Pancreas (tissue), 10 donors: Measurements from ENCODE around the gene SRGAP3. TPM values are rescaled to one million over a fixed set of nuclear protein-coding genes. Genes with fewer than 3 reads are reported as not detected.

Experiments used
- ATAC-seq, 4 donors: fragments of 200-7000 bp; cut with Tn5 transposase; one replicate each; pipeline versions ENCODE4 v1.8.0 to v1.9.1; 2020; ENCODE audit warnings: mild to moderate bottlenecking in 4 of 4, moderate library complexity in 4 of 4
- DNase-seq, 6 donors: peaks; one replicate each; pipeline ENCODE4 v3.0.0-alpha.2; 2020
- FAIRE-seq: peaks from 2 replicates; lab custom pipeline; 2012; peaks lifted over from hg19 to GRCh38; lab: Jason Lieb, UNC
- H3K27ac ChIP-seq, 4 donors: fragments of 200-600 bp; sonication (generic); 1 replicate in 3 of 4; 2 replicates in 1 of 4; pipeline versions ENCODE4 v1.5.0 to v1.8.0; 2020
- H3K27me3 ChIP-seq, 4 donors: fragments of 200-600 bp; one replicate each; pipeline ENCODE4 v1.8.0; 2021
- H3K36me3 ChIP-seq, 3 donors: fragments of 200-600 bp; sonication (generic) in 1 of 3; one replicate each; pipeline versions ENCODE4 v1.5.0 to v1.8.0; 2020 to 2021
- H3K4me1 ChIP-seq, 3 donors: fragments of 200-600 bp; one replicate each; pipeline ENCODE4 v1.8.0; 2021
- H3K4me3 ChIP-seq, 4 donors: fragments of 200-600 bp; sonication (generic) in 2 of 4; one replicate each; pipeline versions ENCODE4 v1.5.0 to v1.8.0; 2020 to 2021
- H3K9me3 ChIP-seq, 4 donors: fragments of 200-600 bp; one replicate each; pipeline ENCODE4 v1.8.0; 2021
- CTCF ChIP-seq, 4 donors: fragments of 200-600 bp; sonication (generic) in 3 of 4; IDR thresholded peaks; one replicate each; pipeline versions ENCODE4 v1.5.0 to v1.8.0; 2021; ENCODE audit warnings: antibody characterized with exemption in 4 of 4
- WGBS, 2 donors: extraction: QIAGEN DNeasy Blood & Tissue Kit; methylation state at CpG; one replicate each; pipeline ENCODE4 v1.1.7; 2013; 5-methylcytosine and 5-hydroxymethylcytosine counted together
- intact Hi-C, 3 donors: fragments of 100-400 bp; cut with DNase I; formaldehyde crosslinking; loops; one replicate each; pipeline versions ENCODE4 v1.11.1 to v1.14.2; 2022
- polyA plus RNA-seq, 2 donors: library from polyadenylated mRNA; stranded (reverse); fragments of 200-250 nt; gene quantifications; one replicate each; pipeline ENCODE4 v1.2.3, GENCODE V29; 2013
- total RNA-seq, 6 donors: library from RNA; stranded (reverse); fragmentation: NEBNext Ultra II Directional in 4 of 6; extraction: Animal tissue kit (Norgen Biotek cat#: 25700) in 4 of 6; gene quantifications; one replicate each; pipeline versions ENCODE4 v1.2.1 to v1.2.4, GENCODE V29; 2021 to 2023
- donor health status: healthy with polysubstance abuse.
- donor health status: DM: no; HTN: no; CAD: no; lungs with moderate emphysema.
- donor health status: DM: no; HTN: no; CAD: no.
- donor health status: control.
- donor health status: control.
- donor health status: Bipolar disorder and iron deficiency.
- donor health status: DM: yes; HTN: yes; CAD: no.
- donor health status: DM: no; HTN: no; CAD: no.
- donor health status: DM: no; HTN: no; CAD: no.
- donor health status: DM: yes; HTN: yes; CAD: no.

Gene SRGAP3
- total and polyA plus RNA-seq, 8 donors, result 1.9 to 6.5 (median 3.0) TPM

GRCh38 chr3:9118222-9118621 lies 131.2 kb downstream of the SRGAP3 start:
- Histone ChIP-seq H3K4me3 (no peak overlapping the region), H3K36me3 (no peaks in the 10 kb centered on the region), H3K9me3 (no peaks in the 10 kb centered on the region), H3K27me3 (no peaks in the 10 kb centered on the region), H3K27ac (no peak overlapping the region), H3K4me1 (no peaks in the 10 kb centered on the region)
- ATAC-seq (no peak), FAIRE-seq (no peak), DNase-seq (no peak)
- 87 to 100% methylated on average over 2 of the region's 2 CpGs for WGBS, 2 donors
- intact Hi-C loops, result no loop called here
- no peak for TF ChIP-seq CTCF (IDR thresholded peaks at IDR 0.05)

- FAIRE-seq, result no peak
- Histone ChIP-seq H3K4me3 (no peak overlapping the region), H3K36me3 (no peaks in the 10 kb centered on the region), H3K4me1 (no peaks in the 10 kb centered on the region), H3K27me3 (no peaks in the 10 kb centered on the region), H3K9me3 (no peaks in the 10 kb centered on the region), H3K27ac (no peak overlapping the region)
- ATAC-seq, result no peak
- intact Hi-C loops, result no loop called here
- no peak for DNase-seq
- TF ChIP-seq CTCF (IDR thresholded peaks at IDR 0.05), result no peak
- WGBS, 2 donors, result 69 to 72% methylated on average over 1 of the region's 1 CpG
Observed at GRCh38 chr3:9117220-9117619, 132.2 kb downstream of the SRGAP3 start.

GRCh38 chr3:9116336-9116735 lies 133.1 kb downstream of the SRGAP3 start:
- no peak overlapping the region for H3K27ac ChIP-seq
- TF ChIP-seq CTCF (IDR thresholded peaks at IDR 0.05), result no peak
- no peaks in the 10 kb centered on the region for H3K27me3 ChIP-seq
- DNase-seq (no peak), ATAC-seq (no peak), FAIRE-seq (no peak)
- H3K9me3 ChIP-seq, result no peaks in the 10 kb centered on the region
- intact Hi-C loops, result no loop called here
- H3K36me3 ChIP-seq, result no peaks in the 10 kb centered on the region
- H3K4me1 ChIP-seq, result no peaks in the 10 kb centered on the region
- 79 to 80% methylated on average over 3 of the region's 3 CpGs for WGBS, 2 donors
- no peak overlapping the region for H3K4me3 ChIP-seq

- no peaks in the 10 kb centered on the region for H3K36me3 ChIP-seq
- no peak overlapping the region for H3K4me3 ChIP-seq
- H3K9me3 ChIP-seq, result no peaks in the 10 kb centered on the region
- ATAC-seq (no peak), FAIRE-seq (no peak), DNase-seq (no peak)
- H3K27me3 ChIP-seq, result no peaks in the 10 kb centered on the region
- WGBS, 2 donors, result 63 to 74% methylated on average over 2 of the region's 2 CpGs
- TF ChIP-seq CTCF (IDR thresholded peaks at IDR 0.05), result no peak
- intact Hi-C loops, result no loop called here
- H3K27ac ChIP-seq, result no peak overlapping the region
- H3K4me1 ChIP-seq, result no peaks in the 10 kb centered on the region
Observed at GRCh38 chr3:9115336-9115735, 134.1 kb downstream of the SRGAP3 start.

GRCh38 chr3:9113040-9113439 lies 136.4 kb downstream of the SRGAP3 start:
- H3K36me3 ChIP-seq, result no peaks in the 10 kb centered on the region
- DNase-seq (no peak), FAIRE-seq (no peak), ATAC-seq (no peak)
- no peak overlapping the region for H3K27ac ChIP-seq
- TF ChIP-seq CTCF (IDR thresholded peaks at IDR 0.05), result no peak
- intact Hi-C loops, result no loop called here
- no peaks in the 10 kb centered on the region for H3K4me1 ChIP-seq
- H3K4me3 ChIP-seq, result no peak overlapping the region
- no peaks in the 10 kb centered on the region for H3K27me3 ChIP-seq
- no peaks in the 10 kb centered on the region for H3K9me3 ChIP-seq
- 94 to 98% methylated on average over 4 of the region's 4 CpGs for WGBS, 2 donors
